ENCODE data around the gene OSBPL5. TPM values are rescaled to one million over a fixed set of nuclear protein-coding genes. Genes with fewer than 3 reads are reported as not detected.

The OSBPL5 gene
- total RNA-seq, 4 donors from 2014 or later, result 24.7 to 83.3 (median 48.2) TPM

DNA sequence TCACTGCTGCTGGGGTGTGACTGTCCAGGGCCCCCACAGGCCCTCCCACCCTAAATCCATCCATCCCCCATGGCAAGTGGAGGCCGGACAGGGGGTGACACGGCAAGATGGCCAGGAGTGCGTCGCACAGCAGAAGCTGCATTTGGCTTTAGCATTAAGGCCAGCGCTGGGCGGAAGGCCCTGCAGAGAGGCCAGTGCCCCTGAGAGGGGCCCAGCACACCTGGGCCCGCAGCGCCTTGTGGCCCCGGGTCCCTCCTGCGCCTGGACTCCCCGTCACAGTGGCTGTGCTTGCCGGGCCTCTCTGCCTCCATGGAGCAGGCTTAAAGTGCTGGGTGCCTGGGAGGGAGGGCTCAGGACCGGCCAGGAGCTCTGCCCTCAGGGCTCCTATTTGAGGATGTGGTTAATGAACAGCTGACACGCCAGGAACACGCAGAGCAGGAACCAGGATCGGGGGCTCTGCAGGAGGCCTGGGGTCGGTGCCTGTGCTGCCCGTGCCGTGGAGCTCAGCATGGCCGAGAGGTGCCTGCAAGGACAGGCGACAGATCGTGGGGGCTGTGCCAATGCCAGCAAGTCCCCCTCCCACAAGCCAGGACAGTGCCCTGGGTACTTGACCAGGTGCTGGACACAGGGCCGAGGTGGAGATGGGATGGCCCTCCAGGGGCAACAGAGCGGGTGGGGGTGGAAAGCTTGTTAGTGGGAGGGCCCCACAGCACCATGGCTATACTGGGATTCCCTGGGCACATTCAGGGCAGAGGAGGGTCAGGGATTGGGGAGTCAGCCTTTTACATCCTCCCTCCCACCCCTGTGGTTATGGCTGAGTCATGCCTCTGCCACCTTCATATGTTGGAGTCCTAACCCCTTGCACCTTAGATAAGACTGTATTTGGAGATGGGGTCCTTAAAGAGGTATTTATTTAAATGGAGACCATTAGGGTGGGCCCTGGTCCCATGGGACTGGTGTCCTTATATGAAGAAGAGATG lies 77.0 kb downstream of the OSBPL5 start:
- Histone ChIP-seq H3K4me3 (no peak overlapping the region), H3K4me1 (no peaks in the 10 kb centered on the region), H3K27me3 (no peaks in the 10 kb centered on the region), H3K36me3 (no peaks in the 10 kb centered on the region), H3K27ac (no peak overlapping the region), H3K9me3 (no peaks in the 10 kb centered on the region)
- TF ChIP-seq, protein P1, sequence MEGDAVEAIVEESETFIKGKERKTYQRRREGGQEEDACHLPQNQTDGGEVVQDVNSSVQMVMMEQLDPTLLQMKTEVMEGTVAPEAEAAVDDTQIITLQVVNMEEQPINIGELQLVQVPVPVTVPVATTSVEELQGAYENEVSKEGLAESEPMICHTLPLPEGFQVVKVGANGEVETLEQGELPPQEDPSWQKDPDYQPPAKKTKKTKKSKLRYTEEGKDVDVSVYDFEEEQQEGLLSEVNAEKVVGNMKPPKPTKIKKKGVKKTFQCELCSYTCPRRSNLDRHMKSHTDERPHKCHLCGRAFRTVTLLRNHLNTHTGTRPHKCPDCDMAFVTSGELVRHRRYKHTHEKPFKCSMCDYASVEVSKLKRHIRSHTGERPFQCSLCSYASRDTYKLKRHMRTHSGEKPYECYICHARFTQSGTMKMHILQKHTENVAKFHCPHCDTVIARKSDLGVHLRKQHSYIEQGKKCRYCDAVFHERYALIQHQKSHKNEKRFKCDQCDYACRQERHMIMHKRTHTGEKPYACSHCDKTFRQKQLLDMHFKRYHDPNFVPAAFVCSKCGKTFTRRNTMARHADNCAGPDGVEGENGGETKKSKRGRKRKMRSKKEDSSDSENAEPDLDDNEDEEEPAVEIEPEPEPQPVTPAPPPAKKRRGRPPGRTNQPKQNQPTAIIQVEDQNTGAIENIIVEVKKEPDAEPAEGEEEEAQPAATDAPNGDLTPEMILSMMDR (IDR thresholded peaks at IDR 0.05), result no peak
- TF ChIP-seq POLR2A (IDR thresholded peaks at IDR 0.05), result no peak
- intact Hi-C loops (cut with DNase I; ENCODE audit: low total_unique reads), result no loop called here
- DNase-seq, result no peak

DNA sequence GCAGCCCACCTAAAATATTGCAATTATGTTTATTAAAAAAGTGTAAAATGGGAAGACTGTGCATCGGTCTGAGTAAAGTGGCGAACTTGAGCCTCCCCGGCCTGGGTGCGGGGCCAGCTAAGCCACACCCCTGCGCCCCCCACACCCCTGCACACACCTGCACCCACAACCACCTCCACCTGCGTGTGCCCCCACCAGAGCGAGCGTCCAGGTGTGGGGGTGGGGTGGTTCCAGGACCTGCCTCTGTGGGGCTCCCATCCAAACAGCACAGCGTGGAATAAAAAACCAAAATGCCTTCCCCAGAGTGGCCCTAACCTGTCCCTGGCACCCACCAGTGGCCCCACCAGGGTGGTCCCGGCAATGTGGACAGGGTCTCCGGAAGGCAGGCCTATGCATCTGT lies 77.7 kb downstream of the OSBPL5 start:
- DNase-seq, result no peak
- Histone ChIP-seq H3K27me3 (no peaks in the 10 kb centered on the region), H3K9me3 (no peaks in the 10 kb centered on the region), H3K4me1 (no peaks in the 10 kb centered on the region), H3K36me3 (no peaks in the 10 kb centered on the region), H3K27ac (no peak overlapping the region), H3K4me3 (no peak overlapping the region)
- intact Hi-C loops (cut with DNase I; ENCODE audit: low total_unique reads), result no loop called here
- TF ChIP-seq POLR2A (IDR thresholded peaks at IDR 0.05), result no peak
- TF ChIP-seq, protein P1 (IDR thresholded peaks at IDR 0.05), result no peak

DNA sequence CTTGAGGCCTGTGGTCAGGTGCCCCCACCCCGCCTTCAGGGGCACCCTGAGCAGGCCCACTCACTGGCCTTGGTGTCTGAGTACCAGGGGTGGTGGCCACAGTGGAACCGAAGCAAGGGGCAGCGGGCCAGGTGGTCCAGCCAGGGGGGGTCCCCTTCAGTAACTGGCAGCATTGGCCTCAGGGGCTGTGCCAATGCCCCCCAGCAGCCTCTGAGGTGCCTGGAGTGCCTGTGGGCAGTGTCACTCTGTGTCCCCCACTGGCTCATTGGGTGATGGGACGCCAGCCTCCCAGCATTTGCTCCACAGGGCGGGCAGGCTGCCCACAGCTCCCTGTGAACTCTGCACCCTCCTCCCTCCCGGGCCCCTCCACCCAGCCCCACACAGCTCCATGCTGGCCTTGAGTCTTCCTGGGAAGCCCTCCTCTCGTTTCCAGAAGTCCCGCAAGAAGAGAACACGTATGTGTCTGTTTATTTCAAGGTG lies 78.4 kb downstream of the OSBPL5 start:
- no peak for TF ChIP-seq POLR2A (IDR thresholded peaks at IDR 0.05)
- TF ChIP-seq, protein P1 (IDR thresholded peaks at IDR 0.05), result no peak
- intact Hi-C loops (cut with DNase I; ENCODE audit: low total_unique reads), result no loop called here
- H3K4me1 ChIP-seq, result no peaks in the 10 kb centered on the region
- no peaks in the 10 kb centered on the region for H3K36me3 ChIP-seq
- no peaks in the 10 kb centered on the region for H3K9me3 ChIP-seq
- no peak overlapping the region for H3K27ac ChIP-seq
- H3K4me3 ChIP-seq, result no peak overlapping the region
- H3K27me3 ChIP-seq, result no peaks in the 10 kb centered on the region
- no peak for DNase-seq

DNA sequence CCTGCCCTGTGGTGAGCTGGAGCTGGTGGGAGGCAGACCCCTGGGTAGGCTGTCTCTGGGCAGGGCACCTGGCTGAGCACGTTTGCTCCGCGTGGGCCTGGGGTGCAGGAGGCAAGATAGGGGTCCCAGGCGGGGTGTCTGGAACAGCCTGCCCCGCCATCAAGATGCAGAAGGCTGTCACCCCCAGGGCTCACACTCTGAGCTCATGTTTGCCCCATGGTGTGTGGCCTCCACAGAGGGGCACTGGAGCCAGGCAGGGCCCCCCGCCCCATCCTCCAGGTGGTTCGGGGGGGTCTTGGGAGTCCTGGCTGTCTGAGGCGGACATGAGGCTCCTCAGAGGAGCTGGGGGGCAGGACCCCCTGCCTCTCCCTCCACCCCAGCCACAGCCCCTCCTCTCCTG lies 79.0 kb downstream of the OSBPL5 start:
- no peak for TF ChIP-seq POLR2A (IDR thresholded peaks at IDR 0.05)
- TF ChIP-seq, protein P1 (IDR thresholded peaks at IDR 0.05), result no peak
- no peak overlapping the region for H3K4me3 ChIP-seq
- no peak for DNase-seq

DNA sequence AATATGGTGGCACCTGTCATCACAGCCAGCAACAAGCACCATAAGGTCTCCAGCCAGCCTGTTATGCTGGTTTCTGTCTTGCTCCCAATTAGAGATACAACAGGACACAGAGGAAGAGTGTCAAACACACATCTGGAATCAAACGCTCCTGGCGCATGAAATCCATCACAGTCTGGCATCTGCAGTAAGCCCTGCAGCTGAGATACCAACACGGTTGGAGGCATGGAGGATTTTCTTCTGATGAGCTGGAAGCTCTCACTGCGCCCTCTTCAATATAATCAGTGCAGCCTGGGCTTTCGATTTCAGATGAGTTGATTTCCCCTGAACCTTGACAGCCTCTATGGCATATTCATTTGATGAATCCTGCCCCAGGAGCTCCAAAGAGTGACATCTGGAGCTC lies 80.1 kb downstream of the OSBPL5 start:
- Histone ChIP-seq H3K4me3 (no peak overlapping the region), H3K9me3 (no peaks in the 10 kb centered on the region), H3K27me3 (no peaks in the 10 kb centered on the region), H3K27ac (no peak overlapping the region), H3K36me3 (no peaks in the 10 kb centered on the region), H3K4me1 (no peaks in the 10 kb centered on the region)
- intact Hi-C loops (cut with DNase I; ENCODE audit: low total_unique reads), result no loop called here
- DNase-seq, result no peak
- no peak for TF ChIP-seq POLR2A (IDR thresholded peaks at IDR 0.05)
- TF ChIP-seq, protein P1 (IDR thresholded peaks at IDR 0.05), result no peak

More for the DNA sequence above, 79.0 kb downstream of the OSBPL5 start:
- intact Hi-C loops (cut with DNase I; ENCODE audit: low total_unique reads), result no loop called here
- Histone ChIP-seq H3K9me3 (no peaks in the 10 kb centered on the region), H3K27ac (no peak overlapping the region), H3K27me3 (no peaks in the 10 kb centered on the region), H3K4me1 (no peaks in the 10 kb centered on the region), H3K36me3 (no peaks in the 10 kb centered on the region)

Measured in uterus (tissue), 4 donors.